Activated CD4-positive, alpha-beta T cell treated with anti-CD3 and anti-CD28 coated beads for 48 hours (primary cell): ENCODE measurements around the gene FMNL2.

ENCODE experiments used
- DNase-seq: peaks from one replicate; pipeline ENCODE4 v3.0.0-alpha.2; 2020

The FMNL2 gene

GRCh38 chr2:152624805-152625204 is 289.8 kb downstream of the FMNL2 start:
- no peak for DNase-seq

- no peak for DNase-seq
Measured at GRCh38 chr2:152626911-152627339, 292.0 kb downstream of the FMNL2 start.

GRCh38 chr2:152627351-152627957 is 292.5 kb downstream of the FMNL2 start:
- DNase-seq = no peak

- DNase-seq = no peak
Measured at GRCh38 chr2:152629202-152629601, 294.2 kb downstream of the FMNL2 start.

- no peak for DNase-seq
Measured at GRCh38 chr2:152630466-152630865, 295.5 kb downstream of the FMNL2 start.

- no peak for DNase-seq
Measured at GRCh38 chr2:152632736-152633135, 297.8 kb downstream of the FMNL2 start.

- DNase-seq = peak; percentile 76
Measured at GRCh38 chr2:152635635-152636298, 300.8 kb downstream of the FMNL2 start.

- no peak for DNase-seq
Measured at GRCh38 chr2:152637251-152637650, 302.3 kb downstream of the FMNL2 start.

- DNase-seq = no peak
Measured at GRCh38 chr2:152638056-152638455, 303.1 kb downstream of the FMNL2 start.

- no peak for DNase-seq
Measured at GRCh38 chr2:152638590-152638989, 303.6 kb downstream of the FMNL2 start.

GRCh38 chr2:152644189-152644873 is 309.4 kb downstream of the FMNL2 start:
- no peak for DNase-seq

GRCh38 chr2:152646264-152646663 is 311.3 kb downstream of the FMNL2 start:
- no peak for DNase-seq

GRCh38 chr2:152646775-152647174 is 311.8 kb downstream of the FMNL2 start:
- DNase-seq = no peak

- no peak for DNase-seq
Measured at GRCh38 chr2:152647552-152647951, 312.6 kb downstream of the FMNL2 start.

GRCh38 chr2:152648336-152648735 is 313.4 kb downstream of the FMNL2 start:
- DNase-seq = no peak

GRCh38 chr2:152649997-152650396 is 315.0 kb downstream of the FMNL2 start:
- DNase-seq = no peak

- no peak for DNase-seq
Measured at GRCh38 chr2:152650768-152651371, 315.9 kb downstream of the FMNL2 start.

GRCh38 chr2:152651834-152652233 is 316.9 kb downstream of the FMNL2 start:
- no peak for DNase-seq

- no peak for DNase-seq
Measured at GRCh38 chr2:152655880-152656279, 320.9 kb downstream of the FMNL2 start.

GRCh38 chr2:152657043-152657442 is 322.1 kb downstream of the FMNL2 start:
- DNase-seq = no peak

- DNase-seq = no peak
Measured at GRCh38 chr2:152658221-152658620, 323.2 kb downstream of the FMNL2 start.

GRCh38 chr2:152661076-152661475 is 326.1 kb downstream of the FMNL2 start:
- no peak for DNase-seq

- DNase-seq = no peak
Measured at GRCh38 chr2:152664725-152665124, 329.8 kb downstream of the FMNL2 start.

GRCh38 chr2:152674334-152674733 is 339.4 kb downstream of the FMNL2 start:
- no peak for DNase-seq
